Measurements from ENCODE around the gene HP1BP3. TPM values are rescaled to one million over a fixed set of nuclear protein-coding genes. Genes with fewer than 3 reads are reported as not detected.

Gene HP1BP3
- polyA plus RNA-seq, 4 donors = 264 to 378 (median 282) TPM

GRCh38 chr1:20697563-20697962 is 89.5 kb downstream of the HP1BP3 start:
- DNase-seq (ENCODE audit: low read depth in 4 of 4, low spot score in 3 of 4) = no peak

GRCh38 chr1:20696397-20697333 is 90.4 kb downstream of the HP1BP3 start:
- peak; percentile 71 to 81 (median 73) for DNase-seq (ENCODE audit: low read depth in 4 of 4, low spot score in 3 of 4)

GRCh38 chr1:20695515-20695914 is 91.6 kb downstream of the HP1BP3 start:
- no peak for DNase-seq (ENCODE audit: low read depth in 4 of 4, low spot score in 3 of 4)

- DNase-seq (ENCODE audit: low read depth in 4 of 4, low spot score in 3 of 4) = no peak
Observed at GRCh38 chr1:20693623-20694022, 93.5 kb downstream of the HP1BP3 start.

Other genes with a start within 250 kb of the HP1BP3 start
- 1 to 10 TPM; 1.3 to 2.1 (median 1.5) TPM for gene FAM43B, start 234.7 kb downstream of the HP1BP3 start, polyA plus RNA-seq (ENCODE audit: insufficient read length in 4 of 4)
- gene CDA, start 198.2 kb downstream of the HP1BP3 start, polyA plus RNA-seq (ENCODE audit: insufficient read length in 4 of 4) = 1 to 10 TPM; 5.4 to 6.8 (median 5.9) TPM
- gene PINK1, start 153.8 kb downstream of the HP1BP3 start, polyA plus RNA-seq (ENCODE audit: insufficient read length in 4 of 4) = 10 to 100 TPM; 56.3 to 78.1 (median 63.0) TPM
- gene DDOST, start 125.9 kb downstream of the HP1BP3 start, polyA plus RNA-seq (ENCODE audit: insufficient read length in 4 of 4) = 100 to 1,000 TPM; 207 to 243 (median 218) TPM
- 1 to 10 TPM; 2.6 to 5.1 (median 3.7) TPM for gene KIF17, start 69.3 kb downstream of the HP1BP3 start, polyA plus RNA-seq (ENCODE audit: insufficient read length in 4 of 4)
- 1 to 10 TPM in 3 of 4 donors, under 1 TPM in 1; 0.61 to 1.6 (median 1.3) TPM for gene SH2D5, start 54.6 kb downstream of the HP1BP3 start, polyA plus RNA-seq (ENCODE audit: insufficient read length in 4 of 4)

Data from left renal pelvis (tissue), 4 donors.